Esophagus squamous epithelium (tissue), 5 donors: ENCODE results near the gene DAND5. TPM values are rescaled to one million over a fixed set of nuclear protein-coding genes. Genes with fewer than 3 reads are reported as not detected.

Source experiments
- DNase-seq: peaks from one replicate; lab custom pipeline; 2025; lab: John Stamatoyannopoulos, UW
- H3K27ac ChIP-seq, 4 donors: fragments of 200-600 bp; sonication (generic); one replicate each; pipeline ENCODE4 v1.5.1; 2016 to 2019; ENCODE audit warnings: mild to moderate bottlenecking in 1 of 4
- H3K27me3 ChIP-seq, 4 donors: fragments of 200-600 bp; sonication (generic); 1 replicate in 3 of 4; 2 replicates in 1 of 4; pipeline versions ENCODE4 v1.5.1 to v1.6.0; 2017 to 2021; ENCODE audit warnings: antibody characterized with exemption in 1 of 4
- H3K36me3 ChIP-seq, 3 donors: fragments of 200-600 bp; sonication (generic); one replicate each; pipeline ENCODE4 v1.5.1; 2016 to 2019
- H3K4me1 ChIP-seq, 3 donors: fragments of 200-600 bp; sonication (generic); one replicate each; pipeline ENCODE4 v1.5.1; 2017 to 2019
- H3K4me3 ChIP-seq, 4 donors: fragments of 200-600 bp; sonication (generic); 1 replicate in 3 of 4; 2 replicates in 1 of 4; pipeline ENCODE4 v1.5.1; 2016 to 2019; ENCODE audit warnings: mild to moderate bottlenecking in 2 of 4, moderate library complexity in 1 of 4
- H3K9me3 ChIP-seq, 3 donors: fragments of 200-600 bp; sonication (generic); one replicate each; pipeline ENCODE4 v1.5.1; 2016 to 2019
- POLR2A ChIP-seq, 4 donors: fragments of 450-650 bp; IDR thresholded peaks; one replicate each; pipeline ENCODE4 v1.6.1; 2017; ENCODE audit warnings: antibody characterized with exemption in 4 of 4, mild to moderate bottlenecking in 4 of 4, moderate library complexity in 3 of 4
- WGBS, 2 donors: methylation state at CpG; one replicate each; pipeline ENCODE4 v1.1.5; 2018; 5-methylcytosine and 5-hydroxymethylcytosine counted together
- intact Hi-C: fragments of 100-400 bp; cut with DNase I; formaldehyde crosslinking; loops from one replicate; pipeline ENCODE4 v1.15.0; 2022
- total RNA-seq, 4 donors: library from RNA; depleted of rRNA; stranded (reverse); fragments of >200 nt; gene quantifications; one replicate each; pipeline ENCODE4 v1.1.0, GENCODE V29; 2016
- TF ChIP-seq, protein P1 (sequence below), 6 experiments: fragments of 450-650 bp in 4 of 6; fragments of 200-600 bp in 2 of 6; sonication (generic) in 2 of 6; IDR thresholded peaks; one replicate each; pipeline ENCODE4 v1.5.1; 2016 to 2019; ENCODE audit warnings: antibody characterized with exemption in 6 of 6, mild to moderate bottlenecking in 4 of 6, moderate library complexity in 4 of 6
- donor health status: DM: yes; HTN: yes; CAD: no.

Gene DAND5, protein sequence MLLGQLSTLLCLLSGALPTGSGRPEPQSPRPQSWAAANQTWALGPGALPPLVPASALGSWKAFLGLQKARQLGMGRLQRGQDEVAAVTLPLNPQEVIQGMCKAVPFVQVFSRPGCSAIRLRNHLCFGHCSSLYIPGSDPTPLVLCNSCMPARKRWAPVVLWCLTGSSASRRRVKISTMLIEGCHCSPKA
- total RNA-seq, result not detected

DNA sequence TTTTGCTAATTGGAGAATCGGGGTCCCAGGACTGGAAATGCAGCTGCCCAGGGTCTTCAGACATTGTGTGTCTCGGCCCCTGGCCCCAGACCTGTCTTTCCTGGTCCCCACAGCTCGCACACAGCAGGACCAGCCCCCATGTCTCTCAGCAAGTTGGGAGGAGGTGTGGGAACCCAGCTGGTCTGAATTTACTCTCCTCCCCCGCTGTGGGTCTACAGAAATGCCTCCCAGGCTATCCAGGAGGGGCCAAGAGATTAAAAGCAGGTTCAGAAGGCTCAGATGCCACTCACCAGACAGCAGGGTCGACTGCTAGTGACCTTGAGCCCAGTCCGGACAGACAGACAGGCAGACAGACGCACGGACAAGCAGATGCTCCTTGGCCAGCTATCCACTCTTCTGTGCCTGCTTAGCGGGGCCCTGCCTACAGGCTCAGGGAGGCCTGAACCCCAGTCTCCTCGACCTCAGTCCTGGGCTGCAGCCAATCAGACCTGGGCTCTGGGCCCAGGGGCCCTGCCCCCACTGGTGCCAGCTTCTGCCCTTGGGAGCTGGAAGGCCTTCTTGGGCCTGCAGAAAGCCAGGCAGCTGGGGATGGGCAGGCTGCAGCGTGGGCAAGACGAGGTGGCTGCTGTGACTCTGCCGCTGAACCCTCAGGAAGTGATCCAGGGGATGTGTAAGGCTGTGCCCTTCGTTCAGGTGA is at the start of gene DAND5:
DAND5 (plus strand) TSS at position 285 of the 697 bp plus-strand sequence; CDS start at position 370, 85 bp downstream.
- H3K27ac ChIP-seq, result peak within 1 kb of the TSS in 1 of 4 donors; percentile 5
- intact Hi-C loops, result no loop called here

DNA sequence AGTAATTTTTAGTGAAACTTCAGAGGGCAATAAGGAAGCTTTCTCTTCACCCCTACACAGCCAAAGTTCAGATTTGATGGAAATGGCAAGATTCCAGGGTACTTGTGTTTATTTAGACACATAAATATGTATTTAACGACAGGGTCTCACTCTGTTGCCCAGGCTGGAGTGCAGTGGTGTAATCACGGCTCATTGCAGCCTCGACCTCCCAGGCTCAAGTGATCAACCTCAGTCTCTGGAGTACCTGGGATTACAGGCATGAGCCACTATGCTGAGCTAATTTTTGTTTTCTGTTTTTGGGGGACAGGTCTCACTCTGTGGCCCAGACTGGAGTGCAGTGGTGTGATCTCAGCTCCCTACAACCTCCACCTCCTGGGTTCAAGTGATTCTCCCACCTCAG is 48.3 kb upstream of the DAND5 start:
- H3K4me3 ChIP-seq, result no peak overlapping the region
- no peak for DNase-seq
- H3K36me3 ChIP-seq, result peaks cover 26 to 41% (median 26%) of the 10 kb centered on the region in 3 donors
- no peaks in the 10 kb centered on the region for H3K9me3 ChIP-seq
- TF ChIP-seq, protein P1, sequence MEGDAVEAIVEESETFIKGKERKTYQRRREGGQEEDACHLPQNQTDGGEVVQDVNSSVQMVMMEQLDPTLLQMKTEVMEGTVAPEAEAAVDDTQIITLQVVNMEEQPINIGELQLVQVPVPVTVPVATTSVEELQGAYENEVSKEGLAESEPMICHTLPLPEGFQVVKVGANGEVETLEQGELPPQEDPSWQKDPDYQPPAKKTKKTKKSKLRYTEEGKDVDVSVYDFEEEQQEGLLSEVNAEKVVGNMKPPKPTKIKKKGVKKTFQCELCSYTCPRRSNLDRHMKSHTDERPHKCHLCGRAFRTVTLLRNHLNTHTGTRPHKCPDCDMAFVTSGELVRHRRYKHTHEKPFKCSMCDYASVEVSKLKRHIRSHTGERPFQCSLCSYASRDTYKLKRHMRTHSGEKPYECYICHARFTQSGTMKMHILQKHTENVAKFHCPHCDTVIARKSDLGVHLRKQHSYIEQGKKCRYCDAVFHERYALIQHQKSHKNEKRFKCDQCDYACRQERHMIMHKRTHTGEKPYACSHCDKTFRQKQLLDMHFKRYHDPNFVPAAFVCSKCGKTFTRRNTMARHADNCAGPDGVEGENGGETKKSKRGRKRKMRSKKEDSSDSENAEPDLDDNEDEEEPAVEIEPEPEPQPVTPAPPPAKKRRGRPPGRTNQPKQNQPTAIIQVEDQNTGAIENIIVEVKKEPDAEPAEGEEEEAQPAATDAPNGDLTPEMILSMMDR (IDR thresholded peaks at IDR 0.05), result no peak
- no peak for TF ChIP-seq POLR2A (IDR thresholded peaks at IDR 0.05)
- intact Hi-C loops, result no loop called here
- H3K27me3 ChIP-seq, result no peaks in the 10 kb centered on the region
- no peak overlapping the region for H3K27ac ChIP-seq
- peaks cover 0 to 12% (median 3%) of the 10 kb centered on the region in 3 donors for H3K4me1 ChIP-seq
- 39 to 45% methylated on average over 2 to 3 of the region's 3 CpGs for WGBS, 2 donors

More for the DNA sequence above, at the start of gene DAND5:
- TF ChIP-seq, protein P1 (IDR thresholded peaks at IDR 0.05), result no peak
- no peak for TF ChIP-seq POLR2A (IDR thresholded peaks at IDR 0.05)
- Histone ChIP-seq H3K36me3 (no peaks in the 10 kb centered on the region), H3K27me3 (no peaks in the 10 kb centered on the region), H3K9me3 (no peaks in the 10 kb centered on the region), H3K4me1 (peaks cover 3 to 27% (median 4%) of the 10 kb centered on the region in 3 donors), H3K4me3 (no peak within 1 kb of the TSS)
- 10 to 31% methylated on average over 2 to 5 of the region's 14 CpGs for WGBS, 2 donors
- DNase-seq, result no peak

DNA sequence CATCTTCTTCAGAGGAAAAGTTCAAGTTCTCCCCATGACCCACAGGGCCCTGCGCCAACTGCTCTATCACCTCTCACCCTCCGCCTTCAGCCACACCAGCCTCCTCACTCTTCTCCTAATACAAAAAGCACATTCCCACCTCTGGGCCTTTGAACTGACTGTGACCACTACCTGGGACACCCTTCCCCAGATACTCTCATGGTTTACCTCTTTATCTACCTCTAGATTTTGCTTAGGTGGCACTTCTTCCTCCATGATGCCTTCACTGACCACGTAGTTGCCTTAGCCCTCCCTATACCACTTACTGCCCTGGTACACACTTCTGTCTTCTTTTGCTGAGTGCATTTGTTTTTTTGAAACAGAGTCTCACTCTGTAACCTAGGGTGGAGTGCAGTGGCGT is 46.4 kb upstream of the DAND5 start:
- no peak overlapping the region for H3K4me3 ChIP-seq
- no peaks in the 10 kb centered on the region for H3K27me3 ChIP-seq
- no peak overlapping the region for H3K27ac ChIP-seq
- no peak for DNase-seq
- intact Hi-C loops, result no loop called here
- TF ChIP-seq, protein P1 (IDR thresholded peaks at IDR 0.05), result no peak
- no peak for TF ChIP-seq POLR2A (IDR thresholded peaks at IDR 0.05)
- H3K9me3 ChIP-seq, result no peaks in the 10 kb centered on the region
- H3K4me1 ChIP-seq, result peaks cover 0 to 12% (median 3%) of the 10 kb centered on the region in 3 donors
- H3K36me3 ChIP-seq, result peaks cover 28 to 60% (median 43%) of the 10 kb centered on the region in 3 donors
- WGBS, 2 donors, result 94 to 96% methylated on average over 4 of the region's 4 CpGs

DNA sequence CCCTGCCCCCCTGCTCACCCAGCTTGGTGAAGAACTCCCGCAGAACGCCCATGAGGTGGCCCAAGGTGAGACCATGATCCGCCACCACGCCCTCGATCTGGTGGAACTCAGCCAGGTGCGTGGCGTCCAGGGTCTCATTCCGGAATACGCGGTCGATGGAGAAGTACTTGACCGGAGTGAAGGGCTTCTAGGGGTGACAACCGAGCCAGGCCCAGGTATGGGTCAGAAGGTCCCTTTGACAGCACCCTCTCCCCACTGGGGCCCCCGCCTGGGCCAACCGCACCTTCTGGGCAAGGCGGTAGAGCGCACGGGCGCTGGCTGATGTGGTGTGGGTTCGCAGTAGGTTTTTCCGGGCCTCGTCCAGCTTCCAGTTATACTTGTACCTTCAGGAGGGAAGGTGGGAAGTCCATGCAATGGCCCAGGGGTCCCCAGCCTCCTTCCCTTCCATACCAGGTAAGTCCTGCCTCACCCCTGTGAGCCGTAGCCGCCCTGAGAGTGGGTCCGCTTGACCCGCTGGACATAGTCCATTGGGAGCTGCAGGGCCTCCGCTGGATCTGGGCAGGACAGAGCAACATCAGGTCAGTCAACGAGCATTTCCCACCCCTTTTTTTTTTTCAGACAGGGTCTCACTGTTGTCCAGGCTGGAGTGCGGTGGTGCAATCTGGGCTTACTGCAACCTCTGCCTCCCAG is 44.6 kb upstream of the DAND5 start:
- TF ChIP-seq POLR2A (IDR thresholded peaks at IDR 0.05), result no peak
- TF ChIP-seq, protein P1 (IDR thresholded peaks at IDR 0.05), result no peak
- WGBS, 2 donors, result 91 to 92% methylated on average over 17 to 27 of the region's 29 CpGs
- DNase-seq, result no peak
- Histone ChIP-seq H3K9me3 (no peaks in the 10 kb centered on the region), H3K36me3 (peaks cover 38 to 78% (median 55%) of the 10 kb centered on the region in 3 donors), H3K27me3 (no peaks in the 10 kb centered on the region), H3K27ac (no peak overlapping the region), H3K4me1 (peaks cover 0 to under 1% (median 0%) of the 10 kb centered on the region in 3 donors), H3K4me3 (no peak overlapping the region)
- intact Hi-C loops, result no loop called here
